HCT116 (cell line): ENCODE measurements around the gene ITPK1. TPM values are rescaled to one million over a fixed set of nuclear protein-coding genes. Genes with fewer than 3 reads are reported as not detected.

ENCODE experiments used
- ATAC-seq: fragments of 200-7000 bp; cut with Tn5 transposase; 2 replicates; pipeline ENCODE4 v1.9.1; 2020; ENCODE audit warnings: mild to moderate bottlenecking, moderate library complexity
- BruUV-seq: library from RNA; stranded (reverse); fragments of 400-500 nt; replicated peaks from 2 replicates; lab custom pipeline; 2021; lab: Mats Ljungman, UMichigan
- CTCF ChIA-PET: fragments of 300-600 bp; sonication (Branson Sonifier 250); formaldehyde crosslinking; loops from one replicate; lab custom pipeline; 2021; ENCODE audit warnings: antibody characterized with exemption; lab: Charles Lee
- POLR2A ChIA-PET: fragments of 300-600, 350-600 bp; sonication (Branson Sonifier 250); formaldehyde crosslinking; loops from one replicate; lab custom pipeline; 2021; ENCODE audit warnings: antibody characterized with exemption; lab: Charles Lee
- RAD21 ChIA-PET, 2 experiments: fragments of 300-600 bp; sonication (Branson Sonifier 250); formaldehyde crosslinking; loops; one replicate each; lab custom pipeline; 2023; ENCODE audit warnings: low total read pairs in 2 of 2; ENCODE audit not compliant: uncharacterized antibody in 2 of 2, unreplicated experiment in 2 of 2, low non-redundant PET in 1 of 2; lab: Charles Lee
- DNase-seq: peaks from one replicate; pipeline ENCODE4 v3.0.0-alpha.2; 2010; ENCODE audit warnings: low read depth, low spot score
- H2AFZ ChIP-seq: fragments of 200-600 bp; shearing (Covaris generic), sonication (generic); 2 replicates; pipeline ENCODE4 v1.6.1; 2017; ENCODE audit warnings: low read depth, mixed run types, mixed read lengths, antibody characterized with exemption, low read length; ENCODE audit not compliant: poor library complexity, severe bottlenecking
- H3K27ac ChIP-seq: 2 replicates; pipeline ENCODE4 v1.5.1; 2012; ENCODE audit warnings: low read depth, low read length
- H3K27me3 ChIP-seq: fragments of 200-600 bp; sonication (generic); 2 replicates; pipeline ENCODE4 v1.6.1; 2016; ENCODE audit warnings: mixed run types, low read length, mixed read lengths; ENCODE audit not compliant: insufficient read depth
- H3K36me3 ChIP-seq, 2 experiments: fragments of 200-500 bp in 1 of 2; fragments of 200-600 bp in 1 of 2; sonication (Bioruptor generic) in 1 of 2; sonication (generic) in 1 of 2; 2 replicates each; pipeline versions ENCODE4 v1.5.1 to v1.6.1; 2014 to 2016; ENCODE audit warnings: low read length in 2 of 2, inconsistent platforms in 1 of 2, mixed read lengths in 1 of 2, mixed run types in 1 of 2; ENCODE audit not compliant: insufficient read depth in 2 of 2, control insufficient read depth in 1 of 2
- H3K4me1 ChIP-seq, 2 experiments: fragments of 200-600 bp in 1 of 2; sonication (generic) in 1 of 2; 2 replicates each; pipeline versions ENCODE4 v1.5.1 to v1.6.1; 2012 to 2017; ENCODE audit warnings: low read length in 2 of 2, inconsistent platforms in 1 of 2, mild to moderate bottlenecking in 1 of 2, mixed read lengths in 1 of 2, mixed run types in 1 of 2, moderate library complexity in 1 of 2; ENCODE audit not compliant: insufficient read depth in 2 of 2, control insufficient read depth in 1 of 2
- H3K4me2 ChIP-seq: fragments of 200-600 bp; sonication (generic); 2 replicates; pipeline ENCODE4 v1.6.1; 2017; ENCODE audit warnings: mixed run types, low read length, mixed read lengths
- H3K4me3 ChIP-seq, 2 experiments: fragments of 200-600 bp in 1 of 2; sonication (generic) in 1 of 2; replicated peaks in 1 of 2; 2 replicates each; pipeline ENCODE4 v1.5.1; 2011 to 2016; ENCODE audit warnings: low read length in 2 of 2, control low read depth in 1 of 2, low read depth in 1 of 2, mild to moderate bottlenecking in 1 of 2, mixed read lengths in 1 of 2, mixed run types in 1 of 2
- H3K79me2 ChIP-seq: fragments of 200-600 bp; sonication (generic); 2 replicates; pipeline ENCODE4 v1.6.1; 2017; ENCODE audit warnings: mild to moderate bottlenecking, mixed run types, low read length, moderate library complexity, mixed read lengths; ENCODE audit not compliant: insufficient read depth
- H3K9ac ChIP-seq: fragments of 200-600 bp; sonication (generic); 2 replicates; pipeline ENCODE4 v1.6.1; 2016; ENCODE audit warnings: low read length, mixed read lengths
- H3K9me2 ChIP-seq: fragments of 200-600 bp; sonication (generic), shearing (Covaris generic); 2 replicates; pipeline ENCODE4 v1.6.1; 2017; ENCODE audit warnings: mixed run types, mild to moderate bottlenecking, moderate library complexity; ENCODE audit not compliant: insufficient read depth
- H3K9me3 ChIP-seq, 2 experiments: fragments of 200-500 bp in 1 of 2; fragments of 200-600 bp in 1 of 2; sonication (Bioruptor generic) in 1 of 2; sonication (generic) in 1 of 2; 2 replicates each; pipeline ENCODE4 v1.6.1; 2014 to 2017; ENCODE audit warnings: low read length in 2 of 2, mixed read lengths in 2 of 2, inconsistent platforms in 1 of 2, low read depth in 1 of 2, mild to moderate bottlenecking in 1 of 2, mixed run types in 1 of 2, moderate library complexity in 1 of 2; ENCODE audit not compliant: control insufficient read depth in 1 of 2, insufficient read depth in 1 of 2
- H4K20me1 ChIP-seq: fragments of 200-600 bp; sonication (generic), shearing (Covaris generic); 2 replicates; pipeline ENCODE4 v1.6.1; 2017; ENCODE audit warnings: mixed run types, mild to moderate bottlenecking, moderate library complexity; ENCODE audit not compliant: insufficient read depth
- CBX3 ChIP-seq: IDR thresholded peaks from 2 replicates; pipeline ENCODE4 v1.6.1; 2012; ENCODE audit warnings: low read depth
- CEBPB ChIP-seq: IDR thresholded peaks from 2 replicates; pipeline ENCODE4 v1.6.1; 2012; ENCODE audit warnings: low read depth
- EGR1 ChIP-seq: IDR thresholded peaks from 2 replicates; pipeline ENCODE4 v1.6.1; 2012; ENCODE audit warnings: low read depth
- EZH2phosphoT487 ChIP-seq: fragments of 200-600 bp; IDR thresholded peaks from 2 replicates; pipeline ENCODE4 v1.6.1; 2018; ENCODE audit warnings: antibody characterized with exemption, borderline replicate concordance
- FOSL1 ChIP-seq: IDR thresholded peaks from 2 replicates; pipeline ENCODE4 v1.6.1; 2012; ENCODE audit warnings: low read depth
- MAX ChIP-seq: IDR thresholded peaks from 2 replicates; pipeline ENCODE4 v1.6.1; 2012
- SP1 ChIP-seq: IDR thresholded peaks from 2 replicates; pipeline ENCODE4 v1.6.1; 2012; ENCODE audit warnings: low read depth
- SRF ChIP-seq: IDR thresholded peaks from 2 replicates; pipeline ENCODE4 v1.6.1; 2012; ENCODE audit warnings: low read depth
- TCF7L2 ChIP-seq: IDR thresholded peaks from 2 replicates; pipeline ENCODE4 v1.7.0; 2011; ENCODE audit warnings: borderline replicate concordance, inconsistent platforms; ENCODE audit not compliant: insufficient read depth, insufficient read length; ENCODE audit errors: extremely low read depth
- YY1 ChIP-seq: IDR thresholded peaks from 2 replicates; pipeline ENCODE4 v1.6.1; 2011; ENCODE audit warnings: low read length, low read depth, moderate library complexity, mild to moderate bottlenecking; ENCODE audit not compliant: insufficient replicate concordance; ENCODE audit errors: extremely low read depth
- ZNF274 ChIP-seq: fragments of 200-500 bp; sonication (Bioruptor generic); IDR thresholded peaks from 2 replicates; pipeline ENCODE4 v1.6.1; 2014; ENCODE audit warnings: mild to moderate bottlenecking, low read depth, low read length, inconsistent platforms
- intact Hi-C: fragments of 100-400 bp; cut with micrococcal nuclease; formaldehyde crosslinking; loops from 2 replicates; pipeline ENCODE4 v1.10.0; 2022
- total RNA-seq: library from RNA; stranded (reverse); gene quantifications from one replicate; pipeline ENCODE4 v1.2.1, GENCODE V29; 2021; ENCODE audit not compliant: unreplicated experiment
- TF ChIP-seq, protein P1 (sequence below): IDR thresholded peaks from 2 replicates; pipeline ENCODE4 v1.6.1; 2012; ENCODE audit warnings: low read depth

The ITPK1 gene
- total RNA-seq, 1 experiment from 2014 or later, result 70.2 TPM

DNA sequence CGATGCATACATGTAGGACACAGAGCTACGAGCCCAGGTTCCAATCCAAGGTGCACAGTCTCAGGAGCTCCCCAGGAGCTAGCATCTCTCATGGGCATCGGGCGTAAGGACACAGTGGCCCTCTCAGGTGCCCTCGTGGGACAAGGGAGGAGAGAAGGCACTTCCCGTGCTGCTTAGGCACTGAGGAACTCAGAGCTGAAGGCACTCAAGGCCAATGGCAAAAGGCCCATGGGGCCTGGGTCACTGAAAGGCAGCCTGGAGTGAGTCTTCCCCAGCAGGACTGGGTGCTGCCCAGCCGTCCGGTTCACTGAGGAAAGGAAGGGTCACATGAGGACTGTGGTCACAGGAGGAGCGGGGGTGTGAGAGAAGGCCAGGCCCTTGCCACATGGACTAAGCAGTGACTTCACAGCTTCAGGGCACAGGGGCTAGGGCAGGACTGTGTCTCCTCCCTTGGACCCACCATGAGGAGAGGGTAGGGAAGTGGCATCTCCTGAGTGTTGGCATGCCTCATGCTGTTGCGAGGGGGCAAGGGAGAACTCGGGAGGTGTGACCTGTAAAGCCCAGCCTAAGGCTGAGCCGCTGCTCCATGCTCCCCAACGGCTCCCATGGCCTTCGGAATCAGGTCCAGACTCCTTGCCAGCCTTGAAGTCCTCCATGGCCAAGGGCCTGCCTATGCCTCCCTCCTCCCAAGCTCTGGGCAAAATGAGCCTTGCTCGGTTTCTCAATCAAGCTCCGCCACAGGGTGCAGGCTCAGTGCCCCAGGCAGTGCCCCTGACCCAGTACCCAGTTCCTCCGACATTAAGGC, 141.0 kb downstream of the ITPK1 start:
- Histone ChIP-seq H2AFZ (no peak overlapping the region), H3K27me3 (no peaks in the 10 kb centered on the region), H3K79me2 (no peaks in the 10 kb centered on the region), H3K4me2 (no peak overlapping the region), H3K9me2 (no peaks in the 10 kb centered on the region), H3K4me1 (no peaks in the 10 kb centered on the region), H3K27ac (no peak overlapping the region), H3K4me3 (no peak overlapping the region), H3K9me3 (peaks cover 0 to 5% of the 10 kb centered on the region in 2 experiments; a peak in 1 of 4 replicates), H3K9ac (no peak overlapping the region), H4K20me1 (no peaks in the 10 kb centered on the region), H3K36me3 (peaks cover 0 to 6% of the 10 kb centered on the region in 2 experiments; a peak in 1 of 4 replicates)
- intact Hi-C loops, result loop anchor here (5.0 kb wide), 1 partner anchor 163 kb away; no protein-coding TSS in a partner anchor
- ATAC-seq, result no peak
- ChIA-PET CTCF (no interaction called here), RAD21 (no interaction called here), POLR2A (no interaction called here)
- DNase-seq, result no peak
- no peak for TF ChIP-seq TCF7L2
- no TSS peak for BruUV-seq

- no peak overlapping the region for H2AFZ ChIP-seq
- H3K9me2 ChIP-seq, result no peaks in the 10 kb centered on the region
- H3K27me3 ChIP-seq, result no peaks in the 10 kb centered on the region
- no peak overlapping the region for H3K4me3 ChIP-seq
- peaks cover 0 to 5% of the 10 kb centered on the region in 2 experiments; a peak in 1 of 4 replicates for H3K9me3 ChIP-seq
- no peaks in the 10 kb centered on the region for H3K79me2 ChIP-seq
- ATAC-seq, result no peak
- ChIA-PET POLR2A (no interaction called here), RAD21 (no interaction called here), CTCF (no interaction called here)
- no peaks in the 10 kb centered on the region for H4K20me1 ChIP-seq
- no peak for TF ChIP-seq MAX
- no peak for TF ChIP-seq CEBPB
- TF ChIP-seq FOSL1, result no peak
- TF ChIP-seq TCF7L2, result no peak
- no peak for TF ChIP-seq EZH2phosphoT487
- no peak for TF ChIP-seq ZNF274
- TF ChIP-seq SRF, result no peak
- no peak for TF ChIP-seq CBX3
- no peak for TF ChIP-seq SP1
- TF ChIP-seq, protein P1, sequence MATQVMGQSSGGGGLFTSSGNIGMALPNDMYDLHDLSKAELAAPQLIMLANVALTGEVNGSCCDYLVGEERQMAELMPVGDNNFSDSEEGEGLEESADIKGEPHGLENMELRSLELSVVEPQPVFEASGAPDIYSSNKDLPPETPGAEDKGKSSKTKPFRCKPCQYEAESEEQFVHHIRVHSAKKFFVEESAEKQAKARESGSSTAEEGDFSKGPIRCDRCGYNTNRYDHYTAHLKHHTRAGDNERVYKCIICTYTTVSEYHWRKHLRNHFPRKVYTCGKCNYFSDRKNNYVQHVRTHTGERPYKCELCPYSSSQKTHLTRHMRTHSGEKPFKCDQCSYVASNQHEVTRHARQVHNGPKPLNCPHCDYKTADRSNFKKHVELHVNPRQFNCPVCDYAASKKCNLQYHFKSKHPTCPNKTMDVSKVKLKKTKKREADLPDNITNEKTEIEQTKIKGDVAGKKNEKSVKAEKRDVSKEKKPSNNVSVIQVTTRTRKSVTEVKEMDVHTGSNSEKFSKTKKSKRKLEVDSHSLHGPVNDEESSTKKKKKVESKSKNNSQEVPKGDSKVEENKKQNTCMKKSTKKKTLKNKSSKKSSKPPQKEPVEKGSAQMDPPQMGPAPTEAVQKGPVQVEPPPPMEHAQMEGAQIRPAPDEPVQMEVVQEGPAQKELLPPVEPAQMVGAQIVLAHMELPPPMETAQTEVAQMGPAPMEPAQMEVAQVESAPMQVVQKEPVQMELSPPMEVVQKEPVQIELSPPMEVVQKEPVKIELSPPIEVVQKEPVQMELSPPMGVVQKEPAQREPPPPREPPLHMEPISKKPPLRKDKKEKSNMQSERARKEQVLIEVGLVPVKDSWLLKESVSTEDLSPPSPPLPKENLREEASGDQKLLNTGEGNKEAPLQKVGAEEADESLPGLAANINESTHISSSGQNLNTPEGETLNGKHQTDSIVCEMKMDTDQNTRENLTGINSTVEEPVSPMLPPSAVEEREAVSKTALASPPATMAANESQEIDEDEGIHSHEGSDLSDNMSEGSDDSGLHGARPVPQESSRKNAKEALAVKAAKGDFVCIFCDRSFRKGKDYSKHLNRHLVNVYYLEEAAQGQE, result no peak
- no peak for TF ChIP-seq EGR1
- no peak for TF ChIP-seq YY1
- no peaks in the 10 kb centered on the region for H3K4me1 ChIP-seq
- H3K9ac ChIP-seq, result no peak overlapping the region
- H3K4me2 ChIP-seq, result no peak overlapping the region
- H3K27ac ChIP-seq, result no peak overlapping the region
- intact Hi-C loops, result loop anchor here (5.0 kb wide), 1 partner anchor 163 kb away; no protein-coding TSS in a partner anchor
- peaks cover 0 to 6% of the 10 kb centered on the region in 2 experiments; a peak in 1 of 4 replicates for H3K36me3 ChIP-seq
- BruUV-seq, result no TSS peak
- no peak for DNase-seq
Observed at GRCh38 chr14:92973798-92974372, 141.8 kb downstream of the ITPK1 start.
